ENCODE results near the gene CDK15. TPM values are rescaled to one million over a fixed set of nuclear protein-coding genes. Genes with fewer than 3 reads are reported as not detected.

The CDK15 gene
- total RNA-seq, 2 donors from 2014 or later: not detected

GRCh38 chr2:201906777-201907562 is 100.6 kb downstream of the CDK15 start:
- Mint-ChIP-seq H3K9me3 (no peaks in the 10 kb centered on the region), H3K27ac (no peak overlapping the region), H3K36me3 (no peaks in the 10 kb centered on the region)
- ATAC-seq: no peak
- DNase-seq (ENCODE audit: low spot score in 2 of 2): no peak

GRCh38 chr2:201907563-201907881 is 101.2 kb downstream of the CDK15 start:
- DNase-seq (ENCODE audit: low spot score in 2 of 2) (no peak), ATAC-seq (no peak)
- no peaks in the 10 kb centered on the region for H3K9me3 Mint-ChIP-seq
- no peaks in the 10 kb centered on the region for H3K36me3 Mint-ChIP-seq
- H3K27ac Mint-ChIP-seq: no peak overlapping the region

- DNase-seq (ENCODE audit: low spot score in 2 of 2) (no peak), ATAC-seq (no peak)
- no peaks in the 10 kb centered on the region for H3K9me3 Mint-ChIP-seq
- H3K36me3 Mint-ChIP-seq: no peaks in the 10 kb centered on the region
- no peak overlapping the region for H3K27ac Mint-ChIP-seq
Measured at GRCh38 chr2:201908901-201909300, 102.6 kb downstream of the CDK15 start.

- DNase-seq (ENCODE audit: low spot score in 2 of 2) (no peak), ATAC-seq (no peak)
- Mint-ChIP-seq H3K27ac (peak overlapping the region in 1 of 2 donors; percentile 51), H3K9me3 (no peaks in the 10 kb centered on the region), H3K36me3 (no peaks in the 10 kb centered on the region)
Measured at GRCh38 chr2:201909348-201909747, 103.0 kb downstream of the CDK15 start.

GRCh38 chr2:201909961-201910361 is 103.6 kb downstream of the CDK15 start:
- Mint-ChIP-seq H3K9me3 (no peaks in the 10 kb centered on the region), H3K27ac (peak overlapping the region in 1 of 2 donors; percentile 51), H3K36me3 (no peaks in the 10 kb centered on the region)
- ATAC-seq (peak in 1 of 2 donors; percentile 48), DNase-seq (ENCODE audit: low spot score in 2 of 2) (no peak)

- DNase-seq (ENCODE audit: low spot score in 2 of 2): no peak
- no peaks in the 10 kb centered on the region for H3K9me3 Mint-ChIP-seq
- no peaks in the 10 kb centered on the region for H3K36me3 Mint-ChIP-seq
- H3K27ac Mint-ChIP-seq: no peak overlapping the region
- no peak for ATAC-seq
Measured at GRCh38 chr2:201911372-201911771, 105.0 kb downstream of the CDK15 start.

- Mint-ChIP-seq H3K27ac (no peak overlapping the region), H3K36me3 (no peaks in the 10 kb centered on the region), H3K9me3 (no peaks in the 10 kb centered on the region)
- DNase-seq (ENCODE audit: low spot score in 2 of 2) (no peak), ATAC-seq (no peak)
Measured at GRCh38 chr2:201913201-201913600, 106.9 kb downstream of the CDK15 start.

- ATAC-seq: no peak
Measured at GRCh38 chr2:201915446-201915845, 109.1 kb downstream of the CDK15 start.

GRCh38 chr2:201916565-201916964 is 110.2 kb downstream of the CDK15 start:
- no peaks in the 10 kb centered on the region for H3K9me3 Mint-ChIP-seq
- ATAC-seq (no peak), DNase-seq (ENCODE audit: low spot score in 2 of 2) (no peak)
- H3K36me3 Mint-ChIP-seq: no peaks in the 10 kb centered on the region
- no peak overlapping the region for H3K27ac Mint-ChIP-seq

More at GRCh38 chr2:201915446-201915845, 109.1 kb downstream of the CDK15 start:
- H3K36me3 Mint-ChIP-seq: no peaks in the 10 kb centered on the region
- H3K27ac Mint-ChIP-seq: no peak overlapping the region
- DNase-seq (ENCODE audit: low spot score in 2 of 2): no peak
- no peaks in the 10 kb centered on the region for H3K9me3 Mint-ChIP-seq

GRCh38 chr2:201918616-201919307 is 112.4 kb downstream of the CDK15 start:
- Mint-ChIP-seq H3K27ac (no peak overlapping the region), H3K9me3 (no peaks in the 10 kb centered on the region), H3K36me3 (no peaks in the 10 kb centered on the region)
- ATAC-seq (no peak), DNase-seq (ENCODE audit: low spot score in 2 of 2) (no peak)

- DNase-seq (ENCODE audit: low spot score in 2 of 2) (no peak), ATAC-seq (no peak)
- Mint-ChIP-seq H3K9me3 (no peaks in the 10 kb centered on the region), H3K36me3 (no peaks in the 10 kb centered on the region), H3K27ac (no peak overlapping the region)
Measured at GRCh38 chr2:201919308-201919634, 112.9 kb downstream of the CDK15 start.

GRCh38 chr2:201923436-201924328 is 117.3 kb downstream of the CDK15 start:
- H3K27ac Mint-ChIP-seq: no peak overlapping the region
- ATAC-seq (no peak), DNase-seq (ENCODE audit: low spot score in 2 of 2) (no peak)
- no peaks in the 10 kb centered on the region for H3K9me3 Mint-ChIP-seq
- H3K36me3 Mint-ChIP-seq: no peaks in the 10 kb centered on the region

GRCh38 chr2:201924453-201924852 is 118.1 kb downstream of the CDK15 start:
- ATAC-seq: no peak
- Mint-ChIP-seq H3K36me3 (no peaks in the 10 kb centered on the region), H3K9me3 (no peaks in the 10 kb centered on the region), H3K27ac (no peak overlapping the region)
- DNase-seq (ENCODE audit: low spot score in 2 of 2): no peak

- Mint-ChIP-seq H3K9me3 (no peaks in the 10 kb centered on the region), H3K36me3 (no peaks in the 10 kb centered on the region), H3K27ac (no peak overlapping the region)
- DNase-seq (ENCODE audit: low spot score in 2 of 2): no peak
- ATAC-seq: no peak
Measured at GRCh38 chr2:201925056-201925455, 118.7 kb downstream of the CDK15 start.

- DNase-seq (ENCODE audit: low spot score in 2 of 2): no peak
- Mint-ChIP-seq H3K9me3 (no peaks in the 10 kb centered on the region), H3K27ac (no peak overlapping the region), H3K36me3 (no peaks in the 10 kb centered on the region)
- no peak for ATAC-seq
Measured at GRCh38 chr2:201926067-201926466, 119.7 kb downstream of the CDK15 start.

- H3K9me3 Mint-ChIP-seq: no peaks in the 10 kb centered on the region
- H3K27ac Mint-ChIP-seq: no peak overlapping the region
- H3K36me3 Mint-ChIP-seq: no peaks in the 10 kb centered on the region
- no peak for DNase-seq (ENCODE audit: low spot score in 2 of 2)
- ATAC-seq: no peak
Measured at GRCh38 chr2:201928363-201928762, 122.0 kb downstream of the CDK15 start.

GRCh38 chr2:201929281-201930026 is 123.1 kb downstream of the CDK15 start:
- ATAC-seq: no peak
- Mint-ChIP-seq H3K9me3 (no peaks in the 10 kb centered on the region), H3K36me3 (no peaks in the 10 kb centered on the region), H3K27ac (no peak overlapping the region)
- no peak for DNase-seq (ENCODE audit: low spot score in 2 of 2)

Data from activated naive CD4-positive, alpha-beta T cell treated with anti-CD3 and anti-CD28 coated beads, Interleukin-2, amount 50 U/mL, for 72 hours (primary cell).